ENCODE measurements around the gene OTULIN. TPM values are rescaled to one million over a fixed set of nuclear protein-coding genes. Genes with fewer than 3 reads are reported as not detected.

The OTULIN gene
- total and polyA plus RNA-seq, 9 donors, result 10.0 to 20.2 (median 12.6) TPM

DNA sequence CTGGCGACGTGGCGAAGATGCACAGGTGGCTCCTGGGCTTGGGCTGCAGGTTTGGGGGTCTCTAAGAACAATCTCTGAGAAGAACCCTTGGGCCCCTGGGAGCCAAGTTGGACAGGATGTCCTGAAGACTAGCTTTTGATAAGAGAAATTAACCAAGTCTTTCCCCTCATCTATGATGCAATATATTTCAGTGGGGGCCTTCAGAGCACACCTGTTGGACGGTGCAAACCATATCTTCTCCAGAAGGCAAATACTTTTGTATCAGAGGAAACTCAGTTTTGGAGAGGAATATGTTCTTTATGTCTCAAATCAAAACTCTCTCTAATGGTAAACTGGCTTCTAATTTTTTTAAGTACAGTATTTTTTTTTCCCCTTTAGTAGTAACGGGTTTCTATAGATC, 28.6 kb downstream of the OTULIN start:
- no peak overlapping the region for H3K27ac ChIP-seq (ENCODE audit: low read length)
- no peak overlapping the region for H3K4me3 ChIP-seq (ENCODE audit: low read length)
- DNase-seq, result no peak
- 93% methylated on average over 3 of the region's 5 CpGs for WGBS (ENCODE audit: insufficient coverage)
- H3K9me3 ChIP-seq (replicated peaks; ENCODE audit: control insufficient read depth, low read depth, low read length), result peaks cover 11% of the 10 kb centered on the region
- H3K36me3 ChIP-seq (ENCODE audit: control insufficient read depth, insufficient read depth, low read length), result peaks cover 52% of the 10 kb centered on the region
- no peaks in the 10 kb centered on the region for H3K4me1 ChIP-seq (ENCODE audit: control insufficient read depth, insufficient read depth, low read length)
- H3K27me3 ChIP-seq (ENCODE audit: control insufficient read depth, insufficient read depth, low read length), result no peaks in the 10 kb centered on the region

DNA sequence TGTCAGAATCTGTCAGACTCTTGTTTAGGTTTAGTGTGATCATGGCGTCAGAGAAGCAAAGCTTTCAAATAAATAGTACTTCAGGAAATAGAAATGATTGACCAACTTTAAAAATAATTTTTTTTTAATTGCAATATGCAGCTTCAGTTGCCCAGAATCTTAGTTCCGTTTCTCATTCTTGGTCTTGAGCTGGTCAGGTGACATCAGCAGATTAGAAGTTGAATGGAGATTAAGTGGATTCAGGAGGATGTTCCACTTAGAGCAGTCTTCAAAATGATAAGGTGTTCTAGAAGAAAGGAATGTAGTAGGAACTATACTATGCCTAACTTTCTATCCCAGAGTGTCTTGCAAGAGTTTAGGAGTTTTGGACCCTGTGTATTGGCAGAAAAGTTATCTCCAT, 30.6 kb downstream of the OTULIN start:
- Histone ChIP-seq H3K4me1 (ENCODE audit: control insufficient read depth, insufficient read depth, low read length) (no peaks in the 10 kb centered on the region), H3K36me3 (ENCODE audit: control insufficient read depth, insufficient read depth, low read length) (peaks cover 51% of the 10 kb centered on the region)
- no CpG with 5 or more reads among the region's 2 CpGs for WGBS (ENCODE audit: insufficient coverage)

DNA sequence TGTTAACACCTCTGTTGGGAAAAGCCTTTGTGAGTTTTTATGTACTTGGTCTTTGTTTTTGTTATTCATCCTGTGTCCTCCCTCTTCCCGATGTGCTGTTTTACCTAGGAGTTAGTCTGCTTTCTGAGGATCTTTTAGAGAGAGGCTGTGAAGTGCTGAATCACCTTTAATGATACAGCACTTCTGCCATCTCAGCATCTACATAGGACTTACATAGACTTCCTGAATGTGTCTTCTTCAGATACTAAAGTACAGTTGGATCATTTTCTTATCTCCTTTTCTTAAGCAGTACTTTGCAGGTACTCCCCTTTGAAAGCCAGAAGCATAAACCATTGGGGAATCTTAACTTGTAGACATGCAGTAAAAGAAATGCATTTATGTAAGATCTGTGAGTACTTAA, 31.5 kb downstream of the OTULIN start:
- H3K9me3 ChIP-seq (replicated peaks; ENCODE audit: control insufficient read depth, low read depth, low read length), result no peaks in the 10 kb centered on the region
- no peak overlapping the region for H3K27ac ChIP-seq (ENCODE audit: low read length)
- peaks cover 42% of the 10 kb centered on the region for H3K36me3 ChIP-seq (ENCODE audit: control insufficient read depth, insufficient read depth, low read length)
- WGBS (ENCODE audit: insufficient coverage), result no CpG with 5 or more reads among the region's 1 CpG
- DNase-seq, result no peak
- no peaks in the 10 kb centered on the region for H3K27me3 ChIP-seq (ENCODE audit: control insufficient read depth, insufficient read depth, low read length)
- H3K4me3 ChIP-seq (ENCODE audit: low read length), result no peak overlapping the region
- peaks cover 5% of the 10 kb centered on the region for H3K4me1 ChIP-seq (ENCODE audit: control insufficient read depth, insufficient read depth, low read length)

More for the DNA sequence above, 30.6 kb downstream of the OTULIN start:
- Histone ChIP-seq H3K9me3 (replicated peaks; ENCODE audit: control insufficient read depth, low read depth, low read length) (peaks cover 7% of the 10 kb centered on the region), H3K27me3 (ENCODE audit: control insufficient read depth, insufficient read depth, low read length) (no peaks in the 10 kb centered on the region), H3K27ac (ENCODE audit: low read length) (no peak overlapping the region), H3K4me3 (ENCODE audit: low read length) (no peak overlapping the region)
- DNase-seq, result no peak

GRCh38 chr5:14696851-14697250, 32.3 kb downstream of the OTULIN start:
- H3K27me3 ChIP-seq (ENCODE audit: control insufficient read depth, insufficient read depth, low read length), result no peaks in the 10 kb centered on the region
- H3K4me3 ChIP-seq (ENCODE audit: low read length), result no peak overlapping the region
- no peak for DNase-seq
- H3K36me3 ChIP-seq (ENCODE audit: control insufficient read depth, insufficient read depth, low read length), result peaks cover 49% of the 10 kb centered on the region
- H3K27ac ChIP-seq (ENCODE audit: low read length), result no peak overlapping the region
- WGBS (ENCODE audit: insufficient coverage), result 80% methylated on average over 1 of the region's 3 CpGs
- H3K9me3 ChIP-seq (replicated peaks; ENCODE audit: control insufficient read depth, low read depth, low read length), result no peaks in the 10 kb centered on the region
- peaks cover 7% of the 10 kb centered on the region for H3K4me1 ChIP-seq (ENCODE audit: control insufficient read depth, insufficient read depth, low read length)

GRCh38 chr5:14698495-14698894, 34.0 kb downstream of the OTULIN start:
- Histone ChIP-seq H3K27ac (ENCODE audit: low read length) (no peak overlapping the region), H3K27me3 (ENCODE audit: control insufficient read depth, insufficient read depth, low read length) (no peaks in the 10 kb centered on the region), H3K4me1 (ENCODE audit: control insufficient read depth, insufficient read depth, low read length) (peaks cover 7% of the 10 kb centered on the region), H3K4me3 (ENCODE audit: low read length) (no peak overlapping the region), H3K9me3 (replicated peaks; ENCODE audit: control insufficient read depth, low read depth, low read length) (no peaks in the 10 kb centered on the region), H3K36me3 (ENCODE audit: control insufficient read depth, insufficient read depth, low read length) (peaks cover 40% of the 10 kb centered on the region)
- no CpG with 5 or more reads among the region's 1 CpG for WGBS (ENCODE audit: insufficient coverage)
- DNase-seq, result no peak

DNA sequence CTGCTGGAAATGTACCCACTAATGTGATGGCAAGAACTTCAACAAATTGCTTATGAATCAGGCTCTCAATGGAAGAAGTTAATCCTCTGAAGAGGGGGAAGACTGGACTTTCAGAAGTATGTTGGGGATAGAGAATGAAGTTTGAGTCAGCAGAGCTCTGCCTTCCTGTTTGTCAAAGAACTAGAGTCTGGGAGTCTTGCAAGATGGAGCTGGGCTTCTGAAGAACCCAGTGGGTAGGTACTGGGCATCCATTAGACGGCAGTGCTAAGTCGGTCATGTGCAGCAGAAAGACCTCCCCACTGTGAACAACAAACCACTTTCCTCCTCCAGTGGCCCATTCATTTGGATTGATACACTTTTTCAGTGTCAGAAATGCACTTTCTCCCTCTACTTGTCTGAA, 34.6 kb downstream of the OTULIN start:
- Histone ChIP-seq H3K4me1 (ENCODE audit: control insufficient read depth, insufficient read depth, low read length) (peaks cover 7% of the 10 kb centered on the region), H3K4me3 (ENCODE audit: low read length) (no peak overlapping the region), H3K9me3 (replicated peaks; ENCODE audit: control insufficient read depth, low read depth, low read length) (no peaks in the 10 kb centered on the region), H3K27ac (ENCODE audit: low read length) (no peak overlapping the region), H3K36me3 (ENCODE audit: control insufficient read depth, insufficient read depth, low read length) (peaks cover 36% of the 10 kb centered on the region), H3K27me3 (ENCODE audit: control insufficient read depth, insufficient read depth, low read length) (no peaks in the 10 kb centered on the region)
- 100% methylated on average over 1 of the region's 2 CpGs for whole genome bisulfite sequencing (ENCODE audit: insufficient coverage)
- DNase-seq, result no peak

- Histone ChIP-seq H3K27me3 (ENCODE audit: control insufficient read depth, insufficient read depth, low read length) (no peaks in the 10 kb centered on the region), H3K4me3 (ENCODE audit: low read length) (no peak overlapping the region), H3K27ac (ENCODE audit: low read length) (no peak overlapping the region), H3K4me1 (ENCODE audit: control insufficient read depth, insufficient read depth, low read length) (peaks cover 7% of the 10 kb centered on the region), H3K36me3 (ENCODE audit: control insufficient read depth, insufficient read depth, low read length) (peaks cover 35% of the 10 kb centered on the region), H3K9me3 (replicated peaks; ENCODE audit: control insufficient read depth, low read depth, low read length) (no peaks in the 10 kb centered on the region)
- no peak for DNase-seq
- WGBS (ENCODE audit: insufficient coverage), result 86% methylated on average over 5 of the region's 8 CpGs
Observed at GRCh38 chr5:14699807-14700400, 35.4 kb downstream of the OTULIN start.

DNA sequence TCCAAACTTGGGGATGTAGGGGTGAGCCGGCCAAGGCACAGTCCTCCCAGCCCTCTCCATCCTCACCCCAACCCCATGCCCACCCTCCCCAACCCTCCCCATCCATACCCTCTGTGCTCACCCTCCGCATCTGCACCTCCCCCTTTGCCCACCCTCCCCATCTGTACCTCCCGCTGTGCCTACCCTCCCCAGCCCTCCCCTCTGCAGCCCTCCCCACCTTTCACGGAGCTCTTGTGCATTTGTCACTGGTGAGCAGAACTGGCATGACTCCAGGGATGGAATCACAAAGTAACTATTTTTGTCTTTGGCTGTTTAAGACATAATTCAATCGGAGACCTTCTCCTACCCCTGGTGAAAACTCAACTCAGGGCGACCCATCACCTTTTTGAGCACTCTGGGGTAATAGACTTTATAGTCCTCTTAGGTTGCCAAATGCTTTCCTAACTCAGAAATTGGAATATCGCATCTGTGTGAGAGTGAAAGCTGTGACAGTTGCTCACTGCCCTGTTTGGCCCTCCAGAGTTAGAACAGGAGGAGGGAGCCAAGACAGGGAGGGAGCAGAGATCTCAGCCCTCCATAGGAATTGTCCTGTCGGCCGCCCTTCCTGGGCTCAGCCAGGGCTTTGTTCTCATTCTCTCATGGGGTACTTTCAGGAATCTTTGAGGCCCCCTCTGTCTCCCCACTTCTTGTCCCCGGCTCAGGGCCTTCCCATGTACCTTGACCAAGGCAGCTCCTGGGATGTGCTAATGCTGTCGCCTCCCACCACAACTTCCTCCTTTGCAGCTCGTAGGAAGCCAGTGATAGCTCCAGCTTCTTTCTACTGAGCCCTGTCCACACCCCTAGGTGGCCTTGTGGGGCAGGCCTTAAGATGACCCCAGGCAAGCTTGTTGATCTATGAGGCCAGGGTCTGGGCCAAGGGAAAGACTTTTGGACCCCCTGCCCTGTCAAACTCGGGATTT, 36.2 kb downstream of the OTULIN start:
- Histone ChIP-seq H3K4me1 (ENCODE audit: control insufficient read depth, insufficient read depth, low read length) (peaks cover 7% of the 10 kb centered on the region), H3K27me3 (ENCODE audit: control insufficient read depth, insufficient read depth, low read length) (no peaks in the 10 kb centered on the region), H3K27ac (ENCODE audit: low read length) (no peak overlapping the region), H3K4me3 (ENCODE audit: low read length) (no peak overlapping the region), H3K36me3 (ENCODE audit: control insufficient read depth, insufficient read depth, low read length) (peaks cover 41% of the 10 kb centered on the region), H3K9me3 (replicated peaks; ENCODE audit: control insufficient read depth, low read depth, low read length) (no peaks in the 10 kb centered on the region)
- peak; percentile 16 for DNase-seq
- WGBS (ENCODE audit: insufficient coverage), result 58% methylated on average over 9 of the region's 13 CpGs

GRCh38 chr5:14701556-14701955, 37.0 kb downstream of the OTULIN start:
- no peaks in the 10 kb centered on the region for H3K27me3 ChIP-seq (ENCODE audit: control insufficient read depth, insufficient read depth, low read length)
- no peak for DNase-seq
- no peak overlapping the region for H3K4me3 ChIP-seq (ENCODE audit: low read length)
- H3K4me1 ChIP-seq (ENCODE audit: control insufficient read depth, insufficient read depth, low read length), result peaks cover 7% of the 10 kb centered on the region
- no peaks in the 10 kb centered on the region for H3K9me3 ChIP-seq (replicated peaks; ENCODE audit: control insufficient read depth, low read depth, low read length)
- no peak overlapping the region for H3K27ac ChIP-seq (ENCODE audit: low read length)
- peaks cover 42% of the 10 kb centered on the region for H3K36me3 ChIP-seq (ENCODE audit: control insufficient read depth, insufficient read depth, low read length)
- WGBS (ENCODE audit: insufficient coverage), result 94% methylated on average over 9 of the region's 10 CpGs

- no peak overlapping the region for H3K27ac ChIP-seq (ENCODE audit: low read length)
- H3K4me1 ChIP-seq (ENCODE audit: control insufficient read depth, insufficient read depth, low read length), result peaks cover 7% of the 10 kb centered on the region
- H3K4me3 ChIP-seq (ENCODE audit: low read length), result no peak overlapping the region
- no peaks in the 10 kb centered on the region for H3K27me3 ChIP-seq (ENCODE audit: control insufficient read depth, insufficient read depth, low read length)
- H3K36me3 ChIP-seq (ENCODE audit: control insufficient read depth, insufficient read depth, low read length), result peaks cover 43% of the 10 kb centered on the region
- no peaks in the 10 kb centered on the region for H3K9me3 ChIP-seq (replicated peaks; ENCODE audit: control insufficient read depth, low read depth, low read length)
- DNase-seq, result no peak
- 96% methylated on average over 4 of the region's 11 CpGs for WGBS (ENCODE audit: insufficient coverage)
Observed at GRCh38 chr5:14702238-14702839, 37.8 kb downstream of the OTULIN start.

Data from muscle of leg (tissue), 11 donors.